Right atrium auricular region (tissue), 2 donors: ENCODE data around the gene MED25. TPM values are rescaled to one million over a fixed set of nuclear protein-coding genes. Genes with fewer than 3 reads are reported as not detected.
A peak's percentile ranks its signal among the peaks of the same experiment; 100 is the strongest.

Experiments
- DNase-seq: peaks from one replicate; pipeline ENCODE4 v3.0.0-alpha.2; 2019; ENCODE audit warnings: low spot score
- H3K27ac ChIP-seq, 2 donors: fragments of 200-600 bp; sonication (generic); 1 replicate in 1 of 2; 2 replicates in 1 of 2; pipeline ENCODE4 v1.5.1; 2016 to 2019
- H3K27me3 ChIP-seq, 2 donors: fragments of 200-600 bp; sonication (generic); one replicate each; pipeline versions ENCODE4 v1.5.1 to v1.6.0; 2017 to 2019
- H3K36me3 ChIP-seq: fragments of 200-600 bp; sonication (generic); one replicate; pipeline ENCODE4 v1.5.1; 2016
- H3K4me1 ChIP-seq, 2 donors: fragments of 200-600 bp; sonication (generic); one replicate each; pipeline versions ENCODE4 v1.5.1 to v1.6.0; 2017 to 2019
- H3K4me3 ChIP-seq, 2 donors: fragments of 200-600 bp; sonication (generic); 1 replicate in 1 of 2; 2 replicates in 1 of 2; pipeline ENCODE4 v1.5.1; 2017 to 2019; ENCODE audit warnings: mild to moderate bottlenecking in 1 of 2, moderate library complexity in 1 of 2
- H3K9me3 ChIP-seq, 2 donors: fragments of 200-600 bp; sonication (generic); one replicate each; pipeline ENCODE4 v1.5.1; 2019
- CTCF ChIP-seq, 2 donors: fragments of 200-600 bp; sonication (generic); IDR thresholded peaks; one replicate each; pipeline ENCODE4 v1.5.1; 2019; ENCODE audit warnings: antibody characterized with exemption in 2 of 2
- total RNA-seq, 2 donors: library from RNA; depleted of rRNA; stranded (reverse); fragments of >200 nt; gene quantifications; one replicate each; pipeline ENCODE4 v1.1.0, GENCODE V29; 2016

MED25 gene
- total RNA-seq, 2 donors from 2014 or later, result 31.1 to 54.0 TPM

DNA sequence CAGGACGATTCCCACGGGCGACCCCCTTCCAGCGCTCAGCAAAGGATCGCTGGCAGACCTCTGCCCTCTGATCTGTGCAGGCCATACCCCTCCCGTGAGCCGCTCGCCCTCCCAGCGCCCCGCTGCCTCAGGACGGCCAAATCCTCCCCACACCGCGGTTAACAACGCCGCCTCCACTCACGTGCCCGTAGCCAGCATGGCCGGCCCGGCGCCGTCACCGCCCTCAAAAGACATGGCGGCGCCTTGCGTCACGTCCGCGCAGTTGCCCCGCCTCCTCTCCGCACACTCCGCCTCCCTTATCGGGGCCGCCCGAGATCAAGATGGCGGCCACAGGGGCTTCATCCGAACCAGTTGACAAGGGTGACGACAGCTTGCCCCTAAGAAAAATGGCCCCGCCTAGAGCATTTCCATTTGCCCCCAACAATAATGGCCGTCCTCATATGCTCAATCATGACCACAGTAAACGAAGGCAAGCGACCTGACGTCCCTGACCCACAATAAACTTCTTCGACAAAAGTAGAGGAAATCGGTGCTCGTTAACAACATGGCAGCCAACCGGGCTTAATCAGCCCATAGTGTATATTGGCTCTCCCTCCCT lies 58.4 kb downstream of the MED25 start:
- Histone ChIP-seq H3K9me3 (no peaks in the 10 kb centered on the region), H3K4me1 (peaks cover 0 to 28% of the 10 kb centered on the region in 2 donors), H3K27me3 (no peaks in the 10 kb centered on the region), H3K4me3 (peak overlapping the region; percentile 90 to 91), H3K36me3 (peaks cover 15% of the 10 kb centered on the region), H3K27ac (peak overlapping the region; percentile 98)
- TF ChIP-seq CTCF (IDR thresholded peaks at IDR 0.05), result no peak
- peak; percentile 99 for DNase-seq

GRCh38 chr19:49877020-49877878 lies 59.2 kb downstream of the MED25 start, which contains the start of the genes AKT1S1 and TBC1D17:
Gene AKT1S1, minus strand, starts transcription at chr19:49877355. Its CDS starts 4,060 bp downstream, at chr19:49873295.
Gene TBC1D17, plus strand, starts transcription at chr19:49877702. Its CDS starts 22 bp downstream, at chr19:49877724.
- peak within 1 kb of the TSS; percentile 98 for H3K27ac ChIP-seq
- peak; percentile 100 for DNase-seq
- H3K4me3 ChIP-seq, result peak within 1 kb of the TSS; percentile 90 to 91
- peaks cover 22% of the 10 kb centered on the region for H3K36me3 ChIP-seq
- peaks cover 0 to 28% of the 10 kb centered on the region in 2 donors for H3K4me1 ChIP-seq
- H3K9me3 ChIP-seq, result no peaks in the 10 kb centered on the region
- no peak for TF ChIP-seq CTCF (IDR thresholded peaks at IDR 0.05)
- H3K27me3 ChIP-seq, result no peaks in the 10 kb centered on the region

DNA sequence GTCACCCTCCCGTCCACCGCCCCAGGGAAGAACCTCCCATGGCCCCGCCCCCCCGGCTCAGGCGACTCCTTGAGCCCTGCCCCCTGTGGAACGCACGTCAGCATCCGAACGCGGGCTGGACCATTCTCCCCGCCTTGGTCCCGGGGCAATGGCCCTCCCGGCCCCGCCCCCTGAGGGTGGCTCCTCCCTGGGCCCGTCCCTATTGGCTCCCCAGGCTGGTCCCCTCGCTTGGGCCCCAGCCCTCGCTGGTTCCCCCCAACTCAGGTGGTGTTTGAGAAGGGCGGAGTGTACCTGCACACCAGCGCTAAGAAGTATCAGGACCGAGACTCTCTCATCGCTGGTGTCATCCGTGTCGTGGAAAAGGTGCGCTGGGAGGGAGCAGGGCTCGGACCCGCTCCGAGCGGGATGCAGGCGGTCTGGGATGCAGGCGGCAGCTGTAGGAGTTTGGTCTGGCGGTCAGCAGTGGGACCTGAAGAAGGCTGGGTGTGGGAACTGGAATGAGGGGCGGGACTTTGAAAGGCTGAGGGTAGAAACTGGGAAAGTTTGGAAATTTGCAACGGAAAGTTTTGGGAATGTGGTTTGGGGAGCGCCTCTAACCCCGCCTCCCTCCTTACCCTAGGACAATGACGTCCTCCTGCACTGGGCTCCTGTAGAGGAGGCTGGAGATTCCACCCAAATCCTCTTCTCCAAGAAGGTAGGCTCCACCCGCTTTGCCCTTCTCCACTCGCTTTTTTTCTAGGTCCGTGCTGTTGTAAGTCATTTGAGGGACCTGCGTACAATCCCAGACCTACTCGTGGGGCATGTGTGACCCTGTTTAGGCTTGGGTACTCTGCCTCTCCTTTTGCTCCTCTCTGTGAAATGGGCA lies 60.0 kb downstream of the MED25 start:
- Histone ChIP-seq H3K36me3 (peaks cover 30% of the 10 kb centered on the region), H3K27me3 (no peaks in the 10 kb centered on the region), H3K9me3 (no peaks in the 10 kb centered on the region), H3K4me3 (peak overlapping the region; percentile 61 to 90), H3K27ac (peak overlapping the region; percentile 98), H3K4me1 (peaks cover 0 to 28% of the 10 kb centered on the region in 2 donors)
- TF ChIP-seq CTCF (IDR thresholded peaks at IDR 0.05), result no peak
- peak; percentile 98 for DNase-seq

DNA sequence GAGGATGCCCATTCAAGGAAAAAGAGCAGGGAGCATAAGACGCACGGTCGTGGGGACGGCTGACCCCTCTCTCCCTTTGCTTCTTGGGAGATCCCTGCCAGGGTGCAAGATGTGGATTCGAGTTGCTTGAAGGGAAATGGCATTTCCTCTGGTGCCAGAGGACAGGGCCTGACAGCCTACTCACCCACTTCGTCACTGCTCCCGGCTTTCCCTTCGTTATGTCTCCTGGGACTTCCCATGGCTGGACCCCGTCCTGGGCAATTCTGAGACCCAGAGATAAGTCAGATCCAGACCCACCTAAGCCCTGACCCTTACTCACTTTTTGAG lies 60.6 kb downstream of the MED25 start:
- Histone ChIP-seq H3K36me3 (peaks cover 36% of the 10 kb centered on the region), H3K4me1 (peaks cover 0 to 28% of the 10 kb centered on the region in 2 donors), H3K4me3 (peak overlapping the region in 1 of 2 donors; percentile 90), H3K9me3 (no peaks in the 10 kb centered on the region), H3K27me3 (no peaks in the 10 kb centered on the region), H3K27ac (peak overlapping the region; percentile 98)
- no peak for TF ChIP-seq CTCF (IDR thresholded peaks at IDR 0.05)
- DNase-seq, result no peak

DNA sequence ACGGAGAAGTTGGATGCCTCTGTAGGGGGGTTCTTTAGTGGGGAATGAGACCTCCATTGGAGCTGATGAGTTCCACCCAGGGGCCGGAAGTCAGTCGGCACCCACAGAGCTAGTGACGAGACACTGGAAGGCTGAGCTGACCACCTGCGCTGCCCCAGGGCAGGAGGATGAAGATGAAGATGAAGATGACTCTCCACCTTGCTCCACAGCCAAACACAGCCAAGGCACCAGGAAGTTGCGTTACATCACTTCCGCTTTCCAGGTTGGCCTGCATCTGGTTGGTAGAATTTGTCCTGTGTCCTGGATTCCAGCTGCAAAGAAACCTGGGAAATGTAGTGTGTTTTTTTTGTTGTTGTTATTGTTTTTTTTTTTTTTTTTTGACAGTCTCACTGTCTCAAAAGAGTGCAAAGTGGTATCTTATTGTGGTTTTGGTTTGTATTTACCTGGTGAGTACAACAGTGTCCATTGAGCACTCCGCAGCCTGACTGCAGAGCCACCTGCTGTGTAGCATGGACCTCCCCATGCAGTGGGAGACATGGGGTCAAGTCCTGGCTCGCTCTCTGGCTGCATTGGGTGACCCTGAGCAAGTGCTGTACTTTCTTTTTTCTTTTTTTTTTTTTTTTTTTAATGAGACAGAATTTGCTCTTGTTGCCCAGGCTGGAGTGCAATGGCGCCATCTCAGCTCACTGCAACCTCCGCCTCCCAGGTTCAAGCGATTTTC lies 61.3 kb downstream of the MED25 start:
- Histone ChIP-seq H3K4me3 (no peak overlapping the region), H3K4me1 (peaks cover 0 to 28% of the 10 kb centered on the region in 2 donors), H3K36me3 (peaks cover 43% of the 10 kb centered on the region), H3K27ac (no peak overlapping the region), H3K9me3 (no peaks in the 10 kb centered on the region), H3K27me3 (no peaks in the 10 kb centered on the region)
- no peak for TF ChIP-seq CTCF (IDR thresholded peaks at IDR 0.05)
- no peak for DNase-seq
